Adrenal gland (tissue), 5 donors: ENCODE measurements around the gene RALGDS.

Source experiments
- POLR2A ChIP-seq, 2 donors: fragments of 450-650 bp; IDR thresholded peaks; one replicate each; pipeline ENCODE4 v1.6.1; 2017; ENCODE audit warnings: antibody characterized with exemption in 2 of 2, mild to moderate bottlenecking in 2 of 2, moderate library complexity in 1 of 2
- TF ChIP-seq, protein P1 (sequence below), 6 experiments: fragments of 450-650 bp in 4 of 6; fragments of 200-600 bp in 2 of 6; sonication (generic) in 1 of 6; IDR thresholded peaks; 1 replicate in 5 of 6; 2 replicates in 1 of 6; pipeline versions ENCODE4 v1.5.1 to v1.8.0; 2016 to 2021; ENCODE audit warnings: antibody characterized with exemption in 6 of 6, mild to moderate bottlenecking in 2 of 6, moderate library complexity in 1 of 6
- donor health status: DM: no; HTN: no; CAD: no.

DNA sequence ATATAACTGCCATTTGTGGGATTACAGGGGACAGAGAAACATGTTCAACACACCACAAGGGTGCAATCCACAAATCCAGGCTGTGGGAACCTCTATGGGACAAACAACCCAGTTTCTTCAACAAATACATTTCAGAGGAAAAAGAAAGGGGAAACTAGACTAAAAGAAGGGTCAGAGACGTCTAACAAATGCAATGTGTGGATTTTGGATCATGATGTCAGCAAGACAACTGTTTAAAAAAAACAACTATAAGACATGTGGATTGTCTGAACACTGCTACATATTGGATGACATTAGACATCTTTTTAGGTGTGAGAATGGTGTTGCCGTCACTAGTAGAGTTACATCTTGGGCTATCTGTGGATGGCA, 3.9 kb upstream of the RALGDS start:
- TF ChIP-seq, protein P1, sequence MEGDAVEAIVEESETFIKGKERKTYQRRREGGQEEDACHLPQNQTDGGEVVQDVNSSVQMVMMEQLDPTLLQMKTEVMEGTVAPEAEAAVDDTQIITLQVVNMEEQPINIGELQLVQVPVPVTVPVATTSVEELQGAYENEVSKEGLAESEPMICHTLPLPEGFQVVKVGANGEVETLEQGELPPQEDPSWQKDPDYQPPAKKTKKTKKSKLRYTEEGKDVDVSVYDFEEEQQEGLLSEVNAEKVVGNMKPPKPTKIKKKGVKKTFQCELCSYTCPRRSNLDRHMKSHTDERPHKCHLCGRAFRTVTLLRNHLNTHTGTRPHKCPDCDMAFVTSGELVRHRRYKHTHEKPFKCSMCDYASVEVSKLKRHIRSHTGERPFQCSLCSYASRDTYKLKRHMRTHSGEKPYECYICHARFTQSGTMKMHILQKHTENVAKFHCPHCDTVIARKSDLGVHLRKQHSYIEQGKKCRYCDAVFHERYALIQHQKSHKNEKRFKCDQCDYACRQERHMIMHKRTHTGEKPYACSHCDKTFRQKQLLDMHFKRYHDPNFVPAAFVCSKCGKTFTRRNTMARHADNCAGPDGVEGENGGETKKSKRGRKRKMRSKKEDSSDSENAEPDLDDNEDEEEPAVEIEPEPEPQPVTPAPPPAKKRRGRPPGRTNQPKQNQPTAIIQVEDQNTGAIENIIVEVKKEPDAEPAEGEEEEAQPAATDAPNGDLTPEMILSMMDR (IDR thresholded peaks at IDR 0.05), result no peak
- TF ChIP-seq POLR2A (IDR thresholded peaks at IDR 0.05), result no peak
